T follicular helper cell (primary cell): ENCODE data around the gene ANKEF1.
"Not testable (repeated sequence)": the region's sequence is repeated elsewhere in the genome, so short reads cannot be mapped to it uniquely, and the experiment has no call there.

Source experiments
- DNase-seq: peaks from one replicate; pipeline ENCODE4 v3.0.0-alpha.2; 2020; ENCODE audit warnings: low read depth
- total RNA-seq, 2 experiments: gene quantifications; one replicate each; lab custom pipeline; 2026; lab: John Stamatoyannopoulos, UW

The ANKEF1 gene
- 4.9 to 16.5 reads per million in 2 experiments for total RNA-seq

DNA sequence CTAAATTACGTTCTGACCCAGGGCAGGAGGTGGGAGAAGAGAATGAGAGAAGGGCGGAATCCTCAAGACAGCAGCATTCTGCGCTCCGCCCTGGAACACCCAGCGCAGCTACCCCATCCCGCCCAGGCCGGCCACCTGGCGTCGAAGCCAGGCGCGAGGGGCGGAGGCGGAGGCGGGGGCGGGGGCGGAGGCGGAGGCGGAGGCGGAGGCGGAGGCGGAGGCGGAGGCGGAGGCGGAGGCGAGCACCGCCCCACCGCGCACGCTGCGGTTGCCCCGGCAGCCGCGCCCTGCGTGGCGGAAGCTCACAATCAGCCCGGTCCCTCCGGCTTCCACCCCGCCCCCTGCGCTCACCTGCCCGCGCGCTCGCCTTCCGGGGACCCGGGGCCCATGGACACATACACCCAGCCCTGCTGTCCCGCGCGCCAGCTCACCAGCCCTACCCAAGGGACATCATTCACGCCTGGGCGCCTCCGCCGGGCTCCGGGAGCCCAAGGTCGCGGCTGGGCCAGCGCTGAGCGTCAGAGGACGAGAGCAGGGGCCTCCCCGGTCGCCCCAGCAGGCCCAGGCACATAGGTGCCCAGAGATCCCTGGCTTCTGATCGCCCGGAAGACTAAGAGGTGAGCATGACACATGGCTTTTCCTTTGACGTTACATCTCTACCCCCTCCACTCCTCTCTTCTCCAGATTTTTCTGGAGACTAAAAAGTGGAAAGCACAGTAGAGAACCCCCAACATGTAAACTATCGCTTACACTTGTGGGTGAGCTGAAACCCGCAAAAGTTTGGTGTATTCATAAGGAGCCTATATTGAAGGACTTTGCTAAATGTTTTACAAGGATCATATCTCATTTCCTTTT, at the start of gene ANKEF1:
ANKEF1 (plus strand) TSS at position 271 of the 855 bp plus-strand sequence. CDS start 3,315 bp downstream, outside the sequence.
- peak; percentile 73 for DNase-seq

DNA sequence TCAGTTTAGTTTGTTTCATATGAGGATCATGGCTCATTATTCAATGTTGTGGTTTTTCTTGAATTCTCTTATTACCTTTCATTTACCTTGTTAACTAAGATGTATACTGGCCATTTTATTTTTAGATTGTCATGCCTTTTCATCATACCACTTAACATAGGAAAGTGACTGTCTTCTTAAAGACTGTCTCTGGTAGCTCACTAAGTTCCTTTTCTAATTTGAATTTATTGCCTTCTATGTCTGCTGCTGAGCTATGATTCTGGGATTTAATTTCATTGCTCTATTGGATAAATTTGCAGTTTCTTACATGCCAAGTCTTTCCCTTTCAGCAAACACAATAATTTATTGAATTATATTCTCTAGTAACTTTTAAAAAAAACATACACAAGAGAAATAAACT, 49.5 kb upstream of the ANKEF1 start:
- no peak for DNase-seq

DNA sequence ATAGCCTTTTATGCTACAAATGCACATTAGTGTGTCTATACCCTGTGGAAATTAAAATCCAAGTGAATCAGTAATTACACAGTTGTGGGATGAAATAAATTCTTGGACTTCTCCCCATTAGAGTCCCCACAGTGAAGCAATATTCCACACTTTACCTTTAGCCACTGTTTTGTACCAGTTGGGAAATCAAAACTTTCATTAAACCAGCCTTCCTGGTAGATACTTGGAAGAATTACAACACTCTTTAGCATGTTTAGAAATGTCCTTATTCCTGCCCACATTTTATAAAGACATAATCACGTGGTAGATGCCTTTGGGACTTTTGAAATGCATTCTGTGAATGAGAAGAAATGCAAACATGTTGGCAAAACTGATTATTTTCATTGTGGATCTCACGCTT, 49.0 kb upstream of the ANKEF1 start:
- no peak for DNase-seq

DNA sequence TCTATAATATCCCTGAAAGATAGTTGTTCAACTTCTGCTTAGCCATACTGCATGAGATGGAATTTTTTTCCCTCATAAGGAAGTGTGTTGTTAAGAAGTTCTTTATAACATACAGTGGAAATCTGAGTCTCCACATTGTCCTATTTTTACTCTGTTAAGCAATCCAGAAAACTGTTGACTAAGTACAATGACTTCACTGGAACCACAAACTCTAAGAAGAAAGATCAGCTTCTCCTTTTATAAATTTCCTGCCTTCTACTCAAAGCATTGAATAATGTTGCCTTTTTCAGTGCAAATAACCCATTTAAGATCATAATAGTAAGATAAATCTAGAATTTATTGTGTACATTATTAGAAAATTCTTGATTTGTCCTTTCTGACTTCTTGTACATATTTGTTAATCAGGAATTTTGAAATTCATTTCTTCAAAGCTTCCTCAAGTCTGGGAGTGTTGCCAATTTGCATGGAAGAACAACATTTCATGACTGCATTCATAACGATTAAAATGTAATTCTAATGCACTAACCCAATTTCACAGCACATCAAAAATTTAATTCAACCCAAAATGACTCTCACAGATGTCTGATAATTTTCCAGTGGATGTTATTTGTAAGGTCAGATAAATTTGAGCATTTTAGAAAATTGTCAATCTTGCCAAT, 45.6 kb upstream of the ANKEF1 start:
- no peak for DNase-seq

DNA sequence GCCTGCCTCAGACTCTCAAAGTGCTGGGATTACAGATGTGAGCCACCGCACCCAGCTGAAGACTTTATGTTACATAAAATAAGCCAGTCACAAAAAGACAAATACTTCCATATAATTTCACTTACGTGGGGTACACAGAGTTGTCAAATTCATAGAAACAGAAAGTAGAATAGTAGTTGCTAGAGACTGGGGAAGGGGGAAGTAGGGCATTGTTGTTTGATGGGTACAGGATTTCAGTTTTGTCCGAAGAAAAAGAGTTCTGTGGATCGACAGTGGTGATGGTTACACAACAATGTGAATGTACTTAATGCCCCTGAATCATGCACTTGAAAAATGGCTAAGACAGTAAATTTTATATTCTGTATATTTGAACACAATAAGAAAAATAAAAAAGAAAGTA, 41.6 kb upstream of the ANKEF1 start:
- no peak for DNase-seq

DNA sequence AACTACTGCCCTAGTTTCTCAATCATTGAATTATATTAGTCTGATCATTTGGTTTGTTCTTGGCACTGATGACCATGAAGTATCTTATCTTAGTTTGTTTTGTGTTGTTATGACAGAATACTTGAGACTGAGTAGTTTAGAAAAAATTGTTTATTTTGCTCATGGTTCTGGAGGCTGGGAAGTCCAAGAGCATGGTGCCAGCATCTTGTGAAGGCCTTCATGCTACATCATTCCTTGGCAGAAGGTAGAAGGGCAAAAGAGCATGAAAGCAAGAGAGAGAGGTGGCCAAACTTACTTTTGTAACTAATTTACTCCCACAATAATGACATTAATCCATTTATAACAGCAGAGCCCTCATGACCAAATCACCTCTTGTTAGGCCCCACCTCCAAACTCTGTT, 40.1 kb upstream of the ANKEF1 start:
- no peak for DNase-seq

DNA sequence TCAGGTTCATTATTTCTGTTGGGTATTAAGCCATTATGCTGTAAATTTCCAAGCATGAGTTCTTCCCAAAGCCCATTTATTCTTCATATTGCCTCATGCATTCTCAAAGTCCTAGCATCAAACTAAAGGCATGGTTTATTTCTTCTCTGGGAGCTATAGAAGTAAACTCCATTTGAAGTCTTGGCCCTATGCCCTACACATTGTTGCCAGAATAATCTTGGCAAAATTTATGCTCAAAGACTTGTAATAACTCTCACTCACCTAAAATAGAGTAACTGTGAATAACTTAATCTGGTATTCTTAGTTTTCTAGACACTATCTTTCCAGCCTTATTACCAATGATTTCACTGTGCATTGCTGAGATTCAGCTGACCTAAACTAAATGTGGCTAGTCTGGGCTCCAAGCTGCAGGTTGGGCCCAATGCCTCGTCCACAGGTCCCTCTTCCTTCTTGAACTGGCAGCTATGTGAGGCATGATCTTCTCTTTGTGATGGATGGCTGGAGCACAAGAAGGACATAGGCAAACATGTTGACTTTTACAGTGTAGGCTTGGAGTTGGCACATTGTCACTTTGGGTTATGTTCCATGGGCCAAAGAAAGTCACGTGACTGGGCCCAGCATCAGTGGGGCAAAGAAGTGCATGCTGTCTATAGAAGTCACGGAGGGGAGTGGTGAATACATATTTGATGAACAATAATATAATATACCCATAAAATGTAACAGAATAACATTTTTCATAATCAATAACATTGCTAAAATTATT, 39.1 kb upstream of the ANKEF1 start:
- DNase-seq, result no peak

DNA sequence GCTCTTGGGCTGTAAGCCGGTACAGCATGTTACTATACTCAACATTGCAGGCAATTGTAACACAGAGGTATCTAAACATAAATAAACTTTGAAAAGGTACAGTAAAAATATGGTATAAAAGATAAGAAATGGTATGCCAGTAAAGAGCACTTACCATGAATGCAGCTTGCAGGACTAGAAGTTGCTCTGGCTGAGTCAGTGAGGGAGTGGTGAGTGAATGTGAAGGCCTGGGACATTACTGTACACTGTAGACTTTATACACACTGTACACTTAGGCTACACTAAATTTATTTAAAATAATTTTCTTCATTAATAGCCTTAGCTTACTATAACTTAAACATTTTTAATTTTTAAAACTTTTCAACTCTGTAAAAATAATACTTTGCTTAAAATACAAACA, 37.8 kb upstream of the ANKEF1 start:
- no peak for DNase-seq

DNA sequence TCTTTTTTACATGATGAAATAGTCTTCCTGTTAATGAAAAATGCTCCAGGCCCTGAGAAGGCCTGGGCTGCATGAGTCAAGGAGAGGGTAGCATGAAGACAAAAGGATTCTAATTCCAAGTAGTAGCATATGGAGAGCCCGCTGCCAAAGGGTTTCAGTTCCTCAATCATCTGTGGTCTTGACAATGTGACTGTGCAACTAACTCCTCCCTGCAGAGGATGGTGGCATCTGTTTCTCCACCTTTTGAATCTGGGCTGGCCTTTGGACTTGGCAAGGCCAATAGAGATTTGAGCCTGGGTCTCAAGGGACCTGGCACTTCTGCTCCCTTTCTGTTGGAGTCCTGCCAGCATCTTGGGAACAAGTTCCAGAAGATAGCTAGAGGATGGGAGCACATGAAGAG, 35.1 kb upstream of the ANKEF1 start:
- no peak for DNase-seq

DNA sequence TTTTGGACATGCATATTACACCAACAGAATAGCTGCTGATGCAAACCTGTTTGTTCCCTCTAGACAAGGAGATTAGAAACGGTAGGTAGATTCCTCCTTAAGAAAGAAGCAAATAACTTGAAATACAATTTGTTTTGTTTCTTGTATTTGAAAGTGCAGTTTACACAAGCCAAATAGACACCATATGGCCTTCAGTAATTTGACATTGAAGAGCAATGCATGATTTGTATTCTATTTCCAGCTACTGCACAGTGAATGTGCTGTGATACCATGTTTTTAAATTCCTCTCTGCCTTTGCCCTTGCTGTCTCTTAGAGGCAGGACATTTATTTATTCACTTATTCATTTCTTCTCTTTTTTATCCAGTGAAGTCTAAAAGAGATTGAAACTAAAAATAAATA, 31.9 kb upstream of the ANKEF1 start:
- DNase-seq, result no peak

DNA sequence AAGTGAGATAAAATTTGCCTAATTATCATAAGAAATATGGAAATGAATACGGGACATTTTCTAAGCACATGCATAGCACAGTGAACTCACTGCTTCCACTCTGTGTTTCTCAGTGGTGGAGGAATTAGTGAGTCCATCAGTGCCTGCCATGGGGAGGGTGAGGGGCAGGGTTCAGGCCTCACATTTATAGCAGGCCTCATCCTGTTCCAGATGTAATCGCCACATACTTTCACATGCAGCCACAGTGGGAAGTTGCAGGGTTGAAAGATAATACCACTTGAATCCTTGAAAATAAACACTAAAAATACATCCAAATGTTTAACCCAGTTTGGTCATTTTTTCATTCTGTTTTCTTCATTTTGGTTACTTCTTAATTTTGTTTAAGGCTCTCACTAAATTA, 29.9 kb upstream of the ANKEF1 start:
- DNase-seq, result no peak

DNA sequence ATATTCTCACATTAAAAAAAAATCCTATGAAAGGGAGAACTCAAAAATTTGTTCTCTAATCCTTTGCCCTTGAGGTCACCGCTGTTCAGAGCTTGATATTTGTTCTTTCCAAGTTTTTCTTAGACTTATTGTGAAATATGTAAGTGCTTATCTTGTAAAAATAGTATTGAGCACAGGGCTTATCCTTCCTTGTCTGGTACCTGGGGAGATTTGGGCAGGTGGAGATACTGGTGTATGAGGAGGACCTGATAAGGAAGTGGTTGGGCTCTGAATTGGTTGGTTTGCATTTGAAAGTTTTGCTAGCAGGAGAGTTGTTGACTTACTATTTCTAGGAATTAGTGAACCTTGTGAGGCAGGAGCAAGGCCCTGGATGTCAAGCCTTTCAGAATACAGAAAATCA, 28.9 kb upstream of the ANKEF1 start:
- no peak for DNase-seq

DNA sequence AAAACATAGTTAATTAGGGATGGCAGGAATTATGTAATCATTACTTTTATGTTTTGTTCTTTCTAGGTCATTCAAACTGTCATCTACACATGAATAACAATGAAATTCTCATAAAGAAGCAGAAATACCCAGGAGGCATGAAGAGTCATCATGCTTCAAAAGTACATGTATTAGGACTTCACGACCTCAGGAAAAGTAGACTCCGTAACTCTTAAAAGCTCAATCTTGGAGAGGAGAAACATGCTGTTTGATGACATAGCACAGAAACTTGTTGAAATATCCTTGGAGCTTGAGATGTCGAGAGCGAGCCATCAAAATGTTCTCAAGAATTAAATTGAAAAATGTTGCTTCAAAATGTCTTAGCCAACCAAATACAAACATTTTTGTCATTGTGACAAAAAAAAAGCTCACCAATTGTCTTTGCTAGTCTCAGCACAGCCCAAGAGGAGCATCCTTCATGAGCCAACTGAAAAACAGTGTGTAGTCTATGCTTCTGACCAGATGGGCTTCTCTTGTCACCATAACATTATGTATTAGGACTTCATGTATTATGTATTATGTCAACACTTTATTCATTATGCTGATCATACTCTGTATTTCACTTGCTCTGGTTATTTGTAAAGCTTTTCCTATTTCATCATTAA, 28.2 kb upstream of the ANKEF1 start:
- no peak for DNase-seq

DNA sequence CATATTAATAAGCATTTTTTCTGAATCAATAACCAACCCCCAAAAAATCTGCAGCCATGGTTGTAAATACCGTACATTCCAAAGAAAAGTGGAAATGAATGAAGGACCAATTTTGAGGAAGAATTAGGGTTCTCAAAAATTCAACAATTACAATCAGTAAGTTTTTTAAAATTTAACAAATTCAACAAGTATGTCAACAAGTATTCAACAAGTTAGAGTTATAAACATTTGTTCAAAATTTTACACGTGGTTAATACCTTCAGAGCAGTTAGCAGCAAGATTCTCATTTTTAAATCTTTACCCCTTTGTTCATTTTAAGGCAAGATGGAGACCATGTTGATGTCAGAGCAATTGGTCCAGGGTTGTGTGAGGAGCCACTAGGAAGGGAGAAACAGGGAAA, 27.6 kb upstream of the ANKEF1 start:
- no peak for DNase-seq

DNA sequence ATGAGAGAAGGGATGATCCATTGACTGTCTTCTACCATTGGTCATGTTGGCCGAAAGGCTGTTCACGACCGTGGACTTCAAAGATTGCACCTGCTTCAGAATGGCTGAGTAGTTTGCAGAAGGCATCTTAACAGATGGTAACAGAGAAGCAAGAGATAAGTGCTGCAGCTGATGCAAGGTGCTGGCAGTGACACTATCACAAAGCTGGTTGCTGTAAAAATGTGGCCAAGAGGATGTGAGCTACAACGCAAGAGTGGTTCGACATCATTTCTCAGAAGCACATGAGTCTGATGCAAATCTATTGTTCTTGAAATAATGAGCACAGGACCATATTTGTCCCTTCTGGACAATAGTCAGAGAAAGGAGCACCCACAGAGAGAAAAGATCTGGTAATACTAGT, 27.0 kb upstream of the ANKEF1 start:
- DNase-seq, result no peak

DNA sequence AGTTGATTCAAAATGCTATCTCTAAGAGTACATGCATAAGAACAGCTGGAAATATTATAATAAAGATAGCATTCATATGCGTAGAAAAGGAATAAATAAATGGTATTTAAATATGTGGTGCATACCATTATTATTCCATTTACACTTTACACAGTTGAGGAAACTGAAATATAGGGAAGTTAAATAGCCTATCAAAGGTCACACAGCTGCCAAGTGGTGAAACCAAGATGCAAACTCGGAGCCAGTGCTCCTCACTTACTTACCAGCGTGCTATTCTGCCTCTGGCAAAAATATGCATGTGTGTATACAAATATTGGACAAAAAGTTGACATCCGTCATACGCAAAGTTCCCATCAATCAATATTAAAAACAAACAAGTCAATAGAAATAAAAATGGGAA, 22.3 kb upstream of the ANKEF1 start:
- DNase-seq, result no peak

DNA sequence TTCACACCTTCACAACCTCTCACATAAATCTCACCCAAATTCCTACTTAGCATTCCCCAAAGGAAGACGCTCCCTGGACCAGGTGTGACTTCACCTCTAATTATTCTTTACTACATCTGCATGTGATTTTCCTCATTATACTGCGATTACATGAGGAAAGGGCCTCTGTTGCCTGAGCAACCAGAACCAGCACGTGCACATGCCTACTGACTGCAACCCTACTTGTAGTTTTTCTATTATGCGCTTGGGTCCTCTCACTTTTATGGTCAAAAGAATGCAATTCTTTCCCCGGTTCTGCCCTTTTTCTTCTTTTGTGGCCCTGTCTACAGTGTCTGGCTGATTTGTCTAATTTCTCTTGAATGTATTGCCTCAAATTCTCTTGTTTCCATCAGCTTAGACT, 20.4 kb upstream of the ANKEF1 start:
- DNase-seq, result no peak

DNA sequence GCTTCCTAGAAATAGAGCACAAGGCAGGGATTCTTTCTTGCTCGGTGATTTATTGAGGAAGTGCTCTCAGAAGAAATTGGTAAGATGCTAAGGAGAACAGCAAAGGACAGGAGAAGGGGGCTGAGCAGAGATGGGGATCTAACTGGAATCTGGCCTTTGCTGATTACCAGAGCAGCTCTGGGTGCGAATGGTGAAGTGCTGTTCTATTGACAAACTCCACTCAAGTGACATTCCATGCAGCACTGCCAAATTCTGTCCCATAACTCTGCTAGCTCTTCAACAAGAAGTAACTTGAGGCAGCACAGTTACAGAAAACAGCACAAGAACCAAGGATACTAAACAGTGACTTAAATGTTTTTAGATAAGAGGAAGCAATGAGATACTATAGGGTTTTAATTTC, 13.8 kb upstream of the ANKEF1 start:
- DNase-seq, result no peak

DNA sequence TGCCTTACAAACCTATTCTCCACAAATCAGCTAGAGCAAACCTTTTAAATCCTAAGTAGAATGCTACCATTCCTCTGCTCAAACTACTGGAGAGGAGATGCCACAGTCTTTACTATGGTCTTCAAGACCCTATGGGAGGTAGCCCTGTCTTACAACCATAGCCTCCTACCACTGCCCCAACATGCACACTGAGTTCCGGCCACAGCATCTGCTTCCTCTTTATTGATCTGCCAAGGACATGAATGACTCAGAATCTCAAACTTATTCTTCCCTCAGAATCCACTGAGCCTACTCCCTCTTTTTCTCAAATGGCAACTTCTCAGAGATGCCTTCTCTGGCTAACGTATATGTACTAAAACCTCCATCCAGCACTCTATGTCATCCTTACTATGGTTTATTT, 12.2 kb upstream of the ANKEF1 start:
- DNase-seq, result no peak

DNA sequence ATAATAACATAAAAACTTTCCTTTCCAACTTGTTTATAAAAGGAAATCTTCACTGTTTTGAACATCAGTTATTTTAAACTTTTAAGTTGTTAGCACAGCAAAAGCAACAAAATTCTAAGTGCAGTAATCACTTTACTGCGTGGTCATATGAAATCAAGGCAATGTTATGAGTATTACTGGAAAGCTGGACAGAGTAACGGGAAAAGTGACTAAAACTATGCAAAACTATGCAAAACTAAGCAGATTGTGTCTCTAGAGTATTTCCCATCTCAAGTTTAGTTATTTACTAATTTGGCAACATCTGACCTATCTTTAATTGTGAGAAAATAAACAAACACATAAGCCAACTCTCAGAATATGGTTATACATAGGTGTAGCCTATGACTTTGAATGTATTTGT, 10.9 kb upstream of the ANKEF1 start:
- no peak for DNase-seq

DNA sequence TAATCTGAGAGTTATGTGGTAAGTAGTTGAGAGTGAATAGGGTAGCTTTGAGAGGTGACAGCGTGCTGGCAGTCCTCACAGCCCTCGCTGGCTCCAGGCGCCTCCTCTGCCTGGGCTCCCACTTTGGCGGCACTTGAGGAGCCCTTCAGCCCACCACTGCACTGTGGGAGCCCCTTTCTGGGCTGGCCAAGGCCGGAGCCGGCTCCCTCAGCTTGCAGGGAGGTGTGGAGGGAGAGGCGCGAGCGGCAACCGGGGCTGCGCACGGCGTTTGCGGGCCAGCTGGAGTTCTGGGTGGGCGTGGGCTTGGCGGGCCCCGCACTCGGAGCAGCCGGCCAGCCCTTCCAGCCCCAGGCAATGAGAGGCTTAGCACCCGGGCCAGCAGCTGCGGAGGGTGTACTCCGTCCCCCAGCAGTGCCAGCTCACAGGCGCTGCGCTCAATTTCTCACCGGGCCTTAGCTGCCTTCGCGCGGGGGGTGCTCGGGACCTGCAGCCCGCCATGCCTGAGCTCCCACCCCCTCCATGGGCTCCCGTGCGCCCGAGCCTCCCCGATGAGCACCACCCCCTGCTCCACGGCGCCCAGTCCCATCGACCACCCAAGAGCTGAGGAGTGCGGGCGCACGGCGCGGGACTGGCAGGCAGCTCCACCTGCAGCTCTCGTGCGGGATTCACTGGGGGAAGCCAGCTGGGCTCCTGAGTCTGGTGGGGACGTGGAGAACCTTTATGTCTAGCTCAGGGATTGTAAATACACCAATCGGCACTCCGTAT, 3.2 kb upstream of the ANKEF1 start:
- not testable (repeated sequence) for DNase-seq
